HG03571 (cell line): Measurements from ENCODE around the gene BTNL9.
"Not testable (repeated sequence)": the region's sequence is repeated elsewhere in the genome, so short reads cannot be mapped to it uniquely, and the experiment has no call there.

Experiments used
- ATAC-seq: cut with Tn5 transposase; IDR thresholded peaks from one replicate; pipeline ENCODE4 v1.9.1; 2021; ENCODE audit not compliant: unreplicated experiment

The BTNL9 gene

DNA sequence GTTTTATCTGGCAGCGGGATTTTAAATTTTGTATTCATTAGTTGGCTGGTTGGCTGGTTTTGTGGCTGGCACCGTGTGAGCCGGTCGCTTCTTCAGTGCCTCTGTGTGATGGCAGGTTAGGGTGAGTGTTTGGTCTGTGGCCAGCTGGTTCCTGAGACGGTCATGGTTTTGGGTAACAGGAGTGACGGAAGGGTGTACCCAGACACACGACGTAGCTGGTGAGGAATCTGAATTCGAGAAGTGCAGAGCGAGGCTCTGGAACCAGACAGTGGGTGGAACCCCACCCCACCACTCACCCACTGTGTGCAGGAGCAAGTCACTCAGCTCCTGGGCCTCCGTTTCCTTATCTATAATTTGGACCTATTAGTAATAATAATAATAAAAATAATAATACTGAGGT lies 2.7 kb downstream of the BTNL9 start:
- no peak for ATAC-seq

DNA sequence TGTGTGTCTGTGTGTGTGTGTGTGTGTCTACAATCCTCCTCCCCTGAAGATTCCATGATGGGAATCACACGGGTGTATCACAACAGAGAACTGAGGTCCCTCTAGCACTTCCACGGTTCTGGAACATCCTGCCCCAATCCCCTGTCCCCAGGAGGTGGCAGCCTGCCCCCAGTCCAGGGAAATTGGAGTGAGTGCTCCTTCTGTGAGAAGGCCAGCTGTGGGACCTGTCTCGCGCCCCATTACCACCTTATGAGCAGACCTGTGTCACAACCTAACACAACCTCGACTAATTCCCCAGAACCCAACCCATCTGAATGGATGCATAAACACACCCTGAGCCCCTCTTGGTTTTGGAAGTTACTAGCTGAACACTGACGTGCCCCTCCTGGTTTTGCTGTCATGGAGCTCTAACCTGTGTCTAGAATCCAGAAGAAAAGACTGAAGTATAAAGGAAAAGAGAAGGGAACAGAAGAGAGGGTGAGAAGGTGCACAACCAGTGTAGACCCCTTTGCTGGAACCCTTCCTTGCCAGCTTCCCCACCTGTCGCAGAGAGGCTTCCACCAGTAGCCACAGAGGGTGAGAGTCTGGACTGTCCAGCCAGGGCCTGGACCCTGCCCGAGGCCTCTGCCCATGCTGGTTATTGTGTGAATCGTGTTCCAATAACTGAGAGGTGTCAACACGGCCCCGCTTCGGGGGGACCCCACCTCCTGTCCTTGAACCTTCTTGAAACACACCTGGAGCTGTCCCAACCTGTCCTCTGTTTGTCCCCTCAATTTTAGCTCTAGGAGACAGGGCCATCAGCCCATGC lies 3.4 kb downstream of the BTNL9 start:
- no peak for ATAC-seq

DNA sequence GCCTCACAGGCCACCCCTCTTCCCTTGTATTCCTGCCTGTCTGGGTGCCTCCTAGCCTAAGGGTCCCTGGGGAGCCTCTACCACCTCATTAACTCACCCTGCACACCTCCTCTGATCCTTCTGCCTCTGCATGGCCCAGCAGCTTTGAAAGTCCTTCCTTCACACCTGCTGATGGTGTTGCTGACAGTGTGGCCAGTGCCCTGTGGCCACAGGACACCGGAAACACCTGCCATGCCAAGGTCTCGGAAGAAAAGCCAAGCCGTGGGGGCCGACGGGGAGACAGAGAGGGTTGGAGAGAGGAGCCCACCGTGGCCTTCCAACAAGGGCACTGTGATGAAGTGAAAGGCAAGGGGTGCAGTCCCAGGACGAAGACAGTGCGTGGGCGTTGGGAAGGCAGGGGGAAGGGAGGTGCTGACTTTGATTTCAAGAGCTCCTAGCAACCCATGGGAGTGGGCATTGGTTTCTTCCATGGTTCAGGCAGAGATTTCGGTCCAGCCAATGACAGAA lies 4.1 kb downstream of the BTNL9 start:
- ATAC-seq = no peak

DNA sequence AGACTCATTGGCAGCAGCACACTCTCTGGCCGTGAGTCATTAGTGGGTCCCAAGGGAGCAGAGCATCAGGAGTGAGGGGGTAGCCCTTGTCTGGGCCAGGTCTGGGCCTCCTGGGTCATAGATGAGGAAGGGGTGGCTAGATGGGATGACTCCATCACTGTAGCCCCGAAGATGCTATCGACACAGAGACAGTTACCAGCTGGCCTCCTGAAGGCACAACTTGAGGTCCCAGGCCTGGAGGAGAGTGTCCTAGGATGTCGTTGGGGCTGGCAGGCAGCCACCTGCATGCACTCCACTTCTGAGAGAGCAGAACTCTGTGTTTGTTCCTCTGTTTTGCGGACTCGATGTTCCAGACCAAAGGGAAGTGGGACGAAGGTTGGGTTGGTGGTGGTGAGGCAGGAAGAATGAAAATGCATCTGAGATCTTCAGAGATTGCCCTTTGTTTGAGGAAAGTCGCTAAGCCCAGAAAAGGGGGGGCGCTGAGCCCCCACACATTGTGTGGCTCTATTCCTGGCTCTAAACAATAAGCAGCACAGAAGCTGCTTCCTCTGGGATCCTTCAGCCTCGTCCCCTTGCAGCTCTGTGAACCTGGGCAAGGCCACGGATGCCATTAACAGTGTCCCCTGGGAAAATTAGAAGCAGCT lies 4.7 kb downstream of the BTNL9 start:
- ATAC-seq = no peak

DNA sequence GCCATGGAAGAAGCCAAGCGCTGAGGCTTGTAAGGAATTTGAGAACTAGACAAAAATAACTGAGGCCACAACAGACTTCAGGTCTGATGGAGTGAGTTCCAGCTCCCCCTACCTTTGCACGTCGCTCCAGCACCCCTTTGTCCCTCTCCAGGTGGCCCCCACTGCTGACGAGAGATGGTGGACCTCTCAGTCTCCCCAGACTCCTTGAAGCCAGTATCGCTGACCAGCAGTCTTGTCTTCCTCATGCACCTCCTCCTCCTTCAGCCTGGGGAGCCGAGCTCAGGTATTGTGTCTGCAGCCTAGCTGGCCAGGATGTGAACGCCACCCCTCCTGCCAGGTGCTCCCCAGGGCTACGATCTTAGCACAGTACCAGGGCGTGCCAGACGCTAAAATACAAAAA lies 5.2 kb downstream of the BTNL9 start:
- ATAC-seq = no peak

DNA sequence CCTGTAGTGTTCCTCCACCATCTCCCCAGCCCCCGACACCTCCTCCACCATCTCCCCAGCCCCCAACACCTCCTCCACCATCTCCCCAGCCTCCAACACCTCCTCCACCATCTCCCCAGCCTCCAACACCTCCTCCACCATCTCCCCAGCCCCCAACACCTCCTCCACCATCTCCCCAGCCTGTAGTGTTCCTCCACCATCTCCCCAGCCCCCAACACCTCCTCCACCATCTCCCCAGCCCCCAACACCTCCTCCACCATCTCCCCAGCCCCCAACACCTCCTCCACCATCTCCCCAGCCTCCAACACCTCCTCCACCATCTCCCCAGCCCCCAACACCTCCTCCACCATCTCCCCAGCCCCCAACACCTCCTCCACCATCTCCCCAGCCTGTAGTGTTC lies 5.8 kb downstream of the BTNL9 start:
- ATAC-seq = not testable (repeated sequence)

DNA sequence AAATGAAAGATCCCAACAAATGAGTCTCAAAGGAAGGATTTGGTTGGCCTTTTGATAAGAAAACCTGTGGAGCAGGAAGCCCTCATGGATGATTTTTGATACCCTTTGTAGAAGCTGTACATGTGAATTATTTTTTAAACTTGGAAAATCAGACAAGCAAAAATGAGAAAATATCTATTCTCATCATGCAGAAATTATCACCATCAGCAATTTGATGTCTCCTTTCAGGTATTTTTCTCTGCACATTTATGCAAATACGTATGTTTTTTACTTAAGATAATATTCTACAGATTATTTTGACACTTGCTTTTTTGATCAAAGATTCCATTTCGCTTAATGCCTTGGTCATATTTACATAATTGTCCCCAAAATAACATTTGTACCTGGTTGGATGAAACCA lies 7.2 kb downstream of the BTNL9 start:
- no peak for ATAC-seq

DNA sequence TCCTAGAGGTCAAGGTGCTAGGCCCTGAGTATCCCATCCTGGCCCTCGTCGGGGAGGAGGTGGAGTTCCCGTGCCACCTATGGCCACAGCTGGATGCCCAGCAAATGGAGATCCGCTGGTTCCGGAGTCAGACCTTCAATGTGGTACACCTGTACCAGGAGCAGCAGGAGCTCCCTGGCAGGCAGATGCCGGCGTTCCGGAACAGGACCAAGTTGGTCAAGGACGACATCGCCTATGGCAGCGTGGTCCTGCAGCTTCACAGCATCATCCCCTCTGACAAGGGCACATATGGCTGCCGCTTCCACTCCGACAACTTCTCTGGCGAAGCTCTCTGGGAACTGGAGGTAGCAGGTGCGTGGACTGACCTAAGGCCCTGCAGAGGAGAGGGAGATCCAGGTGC lies 7.9 kb downstream of the BTNL9 start:
- ATAC-seq = no peak

DNA sequence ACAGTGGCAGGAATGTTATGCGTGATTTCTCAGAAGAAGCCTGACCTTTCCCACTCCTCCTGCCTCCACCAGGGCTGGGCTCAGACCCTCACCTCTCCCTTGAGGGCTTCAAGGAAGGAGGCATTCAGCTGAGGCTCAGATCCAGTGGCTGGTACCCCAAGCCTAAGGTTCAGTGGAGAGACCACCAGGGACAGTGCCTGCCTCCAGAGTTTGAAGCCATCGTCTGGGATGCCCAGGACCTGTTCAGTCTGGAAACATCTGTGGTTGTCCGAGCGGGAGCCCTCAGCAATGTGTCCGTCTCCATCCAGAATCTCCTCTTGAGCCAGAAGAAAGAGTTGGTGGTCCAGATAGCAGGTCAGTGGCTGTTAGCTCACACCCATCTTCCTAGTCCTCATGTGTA lies 9.9 kb downstream of the BTNL9 start:
- ATAC-seq = no peak

DNA sequence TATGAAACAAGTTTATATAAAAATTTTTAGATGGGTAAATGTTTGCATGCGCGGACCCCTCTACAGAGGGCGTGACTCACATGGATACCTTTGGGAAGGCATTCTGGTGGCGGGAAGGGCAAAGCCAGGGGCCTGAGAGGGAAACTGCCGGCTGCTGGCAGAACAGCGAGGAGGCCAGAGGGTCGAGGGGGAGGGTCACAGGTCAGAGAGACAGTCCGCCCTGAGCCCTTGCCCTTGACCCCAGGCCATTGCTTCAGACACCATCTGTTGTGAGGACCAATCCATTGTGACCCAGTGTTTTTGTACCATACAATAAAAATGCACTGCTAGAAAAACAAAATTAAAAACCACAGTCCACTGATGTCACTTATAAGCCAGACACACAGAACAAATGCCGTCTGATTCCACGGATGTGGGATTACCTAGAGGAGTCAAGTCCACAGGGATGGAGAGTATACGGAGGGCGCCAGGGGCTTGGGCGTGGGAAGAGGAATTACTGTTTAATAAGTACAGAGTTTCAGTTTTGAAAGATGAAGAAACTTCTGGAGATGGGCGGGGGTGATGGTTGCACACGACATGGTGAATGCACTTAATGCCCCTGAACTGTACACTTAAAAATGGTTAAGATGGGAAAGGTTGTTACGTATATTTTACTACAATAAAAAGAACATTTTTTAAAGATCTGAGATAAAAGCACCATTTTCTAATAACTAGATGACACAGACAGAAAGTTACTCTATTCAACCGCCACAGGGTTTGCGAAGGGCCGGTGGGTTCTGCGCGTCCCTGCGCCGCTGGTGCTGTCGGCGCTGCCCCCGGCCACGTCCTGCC lies 12.0 kb downstream of the BTNL9 start:
- no peak for ATAC-seq

DNA sequence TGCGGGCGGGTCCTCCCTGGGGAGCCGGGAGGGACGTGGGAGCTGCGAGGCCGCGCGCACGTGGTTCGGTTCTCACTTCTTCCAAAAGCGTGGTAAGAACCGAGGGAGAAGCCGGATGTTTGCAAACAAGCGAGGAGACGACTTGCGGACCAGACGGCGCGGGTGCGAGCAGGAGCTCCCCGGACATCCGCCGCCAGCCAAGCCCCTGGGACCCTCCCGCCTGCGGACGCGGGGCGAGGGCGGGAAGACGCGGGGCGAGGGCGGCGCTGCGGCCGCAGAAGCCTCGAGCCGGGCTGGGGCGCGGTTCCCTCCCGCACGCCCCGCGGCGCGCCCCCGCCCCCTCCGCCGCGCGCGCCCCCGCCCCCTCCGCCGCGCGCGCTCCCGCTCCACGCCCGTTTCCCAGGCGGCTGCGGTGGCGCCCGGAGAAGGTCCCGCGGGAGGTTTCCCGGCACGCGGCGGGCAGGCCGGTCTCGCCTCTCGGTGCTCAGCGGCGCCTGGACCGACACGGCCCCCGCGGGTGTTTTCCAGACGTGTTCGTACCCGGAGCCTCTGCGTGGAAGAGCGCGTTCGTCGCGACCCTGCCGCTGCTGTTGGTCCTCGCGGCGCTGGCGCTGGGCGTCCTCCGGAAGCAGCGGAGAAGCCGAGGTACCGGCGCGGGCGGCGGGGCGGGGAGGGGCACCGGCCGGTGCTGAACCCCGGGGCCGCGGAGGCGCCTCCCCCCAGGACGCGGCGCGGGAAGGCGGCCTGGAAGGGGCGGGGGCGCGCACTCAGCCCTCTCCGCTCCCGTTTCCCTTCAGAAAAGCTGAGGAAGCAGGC lies 12.8 kb downstream of the BTNL9 start:
- ATAC-seq = no peak

DNA sequence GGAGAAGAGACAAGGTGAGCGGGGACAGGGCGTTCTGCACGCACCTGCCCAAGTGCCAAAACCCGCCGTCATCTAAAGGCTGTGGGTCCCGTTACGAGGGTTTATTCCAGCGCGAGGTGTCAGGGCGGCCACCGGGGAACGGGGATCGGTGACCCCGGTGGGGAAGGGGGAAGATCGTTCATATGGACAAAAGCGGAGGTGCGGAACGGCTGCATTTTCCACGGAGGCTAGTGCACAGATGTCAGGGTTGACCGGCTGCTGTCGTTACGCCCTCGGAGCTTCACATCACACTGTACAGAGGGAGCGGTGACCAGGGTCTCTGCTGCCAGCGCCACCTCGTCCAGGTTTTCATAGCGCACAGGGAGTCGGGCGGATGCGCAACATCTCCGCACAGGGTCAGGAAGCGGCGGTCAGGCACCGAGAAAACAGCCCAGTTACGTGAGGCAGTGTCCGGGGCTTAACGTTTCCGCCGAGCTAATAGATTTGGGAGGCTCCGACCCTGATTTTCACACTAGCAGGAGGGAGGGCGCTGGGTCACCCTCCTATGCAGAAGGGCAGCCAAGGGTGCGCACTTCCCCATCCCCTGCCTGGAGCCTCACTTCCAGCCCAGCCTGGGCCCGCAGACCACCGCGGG lies 13.5 kb downstream of the BTNL9 start:
- ATAC-seq = no peak

DNA sequence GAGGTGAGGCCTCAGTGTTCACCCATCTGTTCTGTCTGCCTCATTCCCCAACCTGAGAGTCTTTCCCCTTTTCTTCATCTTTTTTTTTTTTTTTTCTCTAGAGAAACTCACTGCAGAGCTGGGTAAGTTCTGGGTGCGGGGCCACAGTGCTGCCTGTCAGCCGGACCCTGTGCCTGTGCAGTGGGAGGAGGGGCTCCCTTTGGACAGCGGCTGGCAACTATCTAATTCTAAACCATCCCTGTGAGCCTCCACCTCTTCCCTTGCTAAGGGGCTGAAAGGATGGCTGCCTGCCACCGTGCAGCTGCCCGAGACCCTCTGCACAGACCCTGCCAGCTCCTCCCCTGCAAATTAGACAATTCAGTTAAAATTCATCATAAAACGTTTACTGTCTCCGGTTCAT lies 14.1 kb downstream of the BTNL9 start:
- no peak for ATAC-seq

DNA sequence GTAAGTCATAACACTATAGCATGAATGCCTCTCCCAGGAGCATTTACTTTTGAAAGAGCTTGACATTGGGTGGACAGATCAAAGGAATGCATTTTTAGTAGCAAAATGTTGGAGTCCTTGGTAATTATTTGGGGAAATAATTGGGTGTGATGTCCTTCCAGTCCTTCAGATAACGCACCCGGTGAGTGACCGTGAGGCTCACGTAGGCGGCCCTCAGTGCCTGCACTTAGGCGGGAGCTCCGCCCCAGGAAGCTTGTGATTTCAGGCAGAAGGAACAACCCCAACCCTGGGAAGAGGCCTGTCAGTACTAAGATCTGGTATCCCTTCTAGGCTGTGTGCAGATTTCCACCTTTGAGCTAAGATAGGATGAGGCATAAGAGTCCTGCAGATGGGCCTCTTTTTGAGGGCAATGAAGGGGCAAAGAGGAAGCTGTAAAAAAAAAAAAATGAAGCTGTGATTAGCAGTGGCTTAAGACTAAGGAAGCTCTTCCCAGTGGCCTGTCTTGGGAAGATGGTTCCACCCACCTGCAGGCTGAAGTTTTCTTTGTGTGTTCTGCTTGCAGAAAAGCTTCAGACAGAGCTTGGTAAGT lies 14.9 kb downstream of the BTNL9 start:
- ATAC-seq = no peak

DNA sequence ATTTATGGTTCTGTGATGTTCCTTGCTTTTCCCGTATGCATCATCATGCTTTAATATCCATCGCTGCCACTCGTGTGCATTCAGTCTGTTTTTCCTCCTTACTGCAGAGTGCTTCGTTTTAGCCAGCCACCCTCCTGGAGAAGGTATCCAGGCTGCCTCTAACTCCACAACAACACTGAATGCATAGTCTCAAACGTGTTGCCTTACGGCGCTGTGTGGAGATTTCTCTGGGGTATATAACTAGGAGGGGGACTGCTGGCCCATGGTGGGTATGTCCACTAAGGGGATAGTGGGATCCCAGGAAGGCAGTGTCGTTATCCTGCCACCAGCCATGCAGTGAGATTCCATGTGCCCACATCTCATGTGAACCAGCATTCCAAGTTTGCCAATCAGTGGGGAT lies 16.4 kb downstream of the BTNL9 start:
- ATAC-seq = no peak

DNA sequence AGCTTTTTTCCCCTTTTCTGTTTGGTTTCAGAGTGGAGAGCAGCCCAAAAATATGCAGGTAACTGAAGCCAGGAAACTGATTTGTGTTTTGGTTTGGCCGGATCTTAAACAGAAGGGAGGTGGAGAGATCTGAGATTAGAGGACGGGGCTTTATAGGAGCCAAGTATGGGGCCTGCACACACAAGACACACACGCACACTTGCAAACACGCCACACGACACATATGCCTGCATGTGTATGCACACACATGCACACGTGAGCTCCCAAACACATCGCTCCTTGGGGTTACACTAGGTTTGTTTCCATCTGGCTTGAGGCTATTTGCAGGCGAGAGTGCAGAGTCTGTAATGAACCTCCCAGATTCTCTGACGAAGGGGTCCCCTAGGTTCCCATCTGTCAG lies 18.3 kb downstream of the BTNL9 start:
- no peak for ATAC-seq

DNA sequence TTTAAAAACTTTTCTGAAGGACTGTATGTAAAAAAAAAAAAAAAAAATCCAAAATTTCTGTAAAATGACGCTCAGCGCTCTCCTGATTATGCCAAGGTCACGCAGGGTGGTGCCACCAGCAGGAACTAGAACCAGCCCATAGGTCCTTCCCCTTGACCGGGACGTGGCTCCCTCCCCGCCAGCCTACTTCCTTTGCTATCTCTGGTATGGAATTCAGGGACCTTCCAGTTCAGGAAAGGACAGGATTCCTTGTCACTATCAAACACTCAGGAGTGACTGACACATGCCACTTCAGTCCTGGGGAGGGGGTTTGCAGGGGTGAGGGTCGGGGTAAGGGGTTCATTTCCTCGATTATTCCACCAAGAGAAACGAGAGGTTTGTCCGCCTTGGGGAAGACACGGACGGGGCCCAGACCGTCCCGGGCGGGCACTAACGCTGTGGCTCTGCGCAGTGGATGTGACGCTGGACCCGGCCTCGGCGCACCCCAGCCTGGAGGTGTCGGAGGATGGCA lies 18.8 kb downstream of the BTNL9 start:
- no peak for ATAC-seq

DNA sequence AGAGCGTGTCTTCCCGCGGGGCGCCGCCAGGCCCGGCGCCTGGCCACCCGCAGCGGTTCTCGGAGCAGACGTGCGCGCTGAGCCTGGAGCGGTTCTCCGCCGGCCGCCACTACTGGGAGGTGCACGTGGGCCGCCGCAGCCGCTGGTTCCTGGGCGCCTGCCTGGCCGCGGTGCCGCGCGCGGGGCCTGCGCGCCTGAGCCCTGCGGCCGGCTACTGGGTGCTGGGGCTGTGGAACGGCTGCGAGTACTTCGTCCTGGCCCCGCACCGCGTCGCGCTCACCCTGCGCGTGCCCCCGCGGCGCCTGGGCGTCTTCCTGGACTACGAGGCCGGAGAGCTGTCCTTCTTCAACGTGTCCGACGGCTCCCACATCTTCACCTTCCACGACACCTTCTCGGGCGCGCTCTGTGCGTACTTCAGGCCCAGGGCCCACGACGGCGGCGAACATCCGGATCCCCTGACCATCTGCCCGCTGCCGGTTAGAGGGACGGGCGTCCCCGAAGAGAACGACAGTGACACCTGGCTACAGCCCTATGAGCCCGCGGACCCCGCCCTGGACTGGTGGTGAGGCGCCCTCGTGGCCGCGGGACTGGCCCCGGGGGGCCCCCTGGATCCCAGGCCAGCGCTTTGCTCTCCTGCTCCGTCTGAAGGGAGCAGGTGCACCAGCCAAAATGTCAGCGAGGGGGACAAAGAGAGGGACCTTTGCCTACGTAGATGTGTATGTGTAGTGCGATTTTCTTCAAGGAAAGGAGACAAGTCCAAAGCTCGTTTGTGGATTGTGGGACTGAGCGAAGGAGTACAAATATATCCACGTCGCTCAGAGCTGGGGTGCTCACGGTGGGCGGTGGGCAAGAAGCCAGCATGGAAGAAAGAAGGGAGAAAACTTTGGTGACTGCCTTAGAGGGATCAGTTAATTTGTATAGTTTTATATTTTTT lies 19.5 kb downstream of the BTNL9 start:
- ATAC-seq = no peak

DNA sequence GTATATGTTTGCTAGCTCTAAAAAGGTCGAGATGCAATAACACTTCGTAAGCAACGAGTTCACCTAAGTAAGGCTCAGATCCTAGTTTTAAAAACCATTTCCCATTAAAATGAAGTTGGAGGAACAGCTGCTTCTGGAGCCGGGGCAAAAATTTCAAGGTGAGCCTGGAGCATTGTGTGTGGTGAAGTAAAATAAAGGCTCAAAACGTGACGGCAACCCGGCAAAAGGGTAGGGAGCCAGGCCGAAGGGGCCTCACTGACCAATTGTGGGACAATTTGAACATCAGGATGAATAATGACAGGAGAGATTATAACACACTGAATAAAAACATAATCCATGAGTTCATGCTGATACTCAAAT lies 20.1 kb downstream of the BTNL9 start:
- no peak for ATAC-seq
